Lung microvascular endothelial cell (primary cell): Measurements from ENCODE around the gene CDC5L. TPM values are rescaled to one million over a fixed set of nuclear protein-coding genes. Genes with fewer than 3 reads are reported as not detected.

Experiments
- DNase-seq, 2 donors: peaks; one replicate each; pipeline versions ENCODE4 v3.0.0 to v3.0.0-alpha.2; 2010; ENCODE audit warnings: low read depth in 2 of 2
- total RNA-seq: library from RNA; depleted of rRNA; stranded (reverse); fragments of >200 nt; gene quantifications from 2 replicates; pipeline ENCODE4 v1.2.1, GENCODE V29; 2014

CDC5L gene
- total RNA-seq, 1 donor from 2014 or later: 16.3 TPM

DNA sequence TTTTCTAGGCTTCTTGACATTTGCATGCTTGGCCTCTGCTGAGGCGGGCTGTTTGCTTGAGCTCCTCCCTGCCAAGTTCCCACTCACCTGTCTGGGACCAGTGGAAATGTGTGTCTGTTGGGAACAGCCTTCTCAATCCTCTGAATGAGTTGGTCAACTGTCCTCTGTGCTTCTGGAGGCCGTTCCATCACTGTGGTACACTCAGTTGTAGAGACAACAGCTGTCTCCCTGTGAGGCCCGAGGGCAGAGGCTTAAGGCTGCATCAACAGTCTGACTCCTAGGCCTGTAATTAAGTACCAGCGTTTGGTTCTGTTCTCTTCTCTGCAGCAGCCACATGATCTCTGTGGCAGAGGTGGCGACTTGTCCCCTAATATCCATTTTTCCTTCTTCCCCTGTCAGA is 110.9 kb downstream of the CDC5L start:
- no peak for DNase-seq

DNA sequence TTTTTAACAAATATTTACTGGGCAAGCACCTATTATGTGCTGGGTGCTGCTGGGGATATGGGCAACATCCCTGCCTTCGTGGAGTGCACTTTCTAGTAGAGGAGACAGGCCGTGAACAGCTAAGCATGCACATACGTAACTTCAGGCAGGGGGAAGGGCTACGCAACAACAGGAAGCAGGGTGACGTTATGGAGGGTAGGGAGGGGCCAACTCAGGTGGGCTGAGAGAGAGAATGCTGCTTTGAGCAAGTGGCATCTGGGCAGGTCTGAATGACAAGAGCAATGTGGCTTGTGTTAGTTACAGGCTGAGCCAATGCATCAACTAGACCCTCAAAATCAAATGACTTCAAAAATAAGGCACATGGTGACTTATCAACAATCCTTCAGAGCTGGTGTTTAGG is 112.1 kb downstream of the CDC5L start:
- no peak for DNase-seq

Other genes with a start within 250 kb of the CDC5L start
- 0.20 and 0.65 TPM in 2 replicates for gene CAPN11, start 228.9 kb upstream of the CDC5L start, total RNA-seq
- gene MYMX, start 170.8 kb upstream of the CDC5L start, total RNA-seq: 0.22 TPM in 1 of 2 replicates, not detected in the other
- 25.3 and 28.6 TPM in 2 replicates for gene SLC29A1, start 164.1 kb upstream of the CDC5L start, total RNA-seq
- gene HSP90AB1, start 140.6 kb upstream of the CDC5L start, total RNA-seq: 317 and 430 TPM in 2 replicates
- 37.5 and 40.3 TPM in 2 replicates for gene SLC35B2, start 130.2 kb upstream of the CDC5L start, total RNA-seq
- 7.6 and 9.9 TPM in 2 replicates for gene NFKBIE, start 122.2 kb upstream of the CDC5L start, total RNA-seq
- gene TMEM151B, start 117.3 kb upstream of the CDC5L start, total RNA-seq: under 0.01 TPM in 1 of 2 replicates, not detected in the other
- gene AARS2, start 74.4 kb upstream of the CDC5L start, total RNA-seq: 8.1 and 9.7 TPM in 2 replicates
- not detected in 2 replicates for gene SPATS1, start 45.1 kb upstream of the CDC5L start, total RNA-seq